Astrocyte (in vitro differentiated cells and primary cell): ENCODE data around the gene SORT1. TPM values are rescaled to one million over a fixed set of nuclear protein-coding genes. Genes with fewer than 3 reads are reported as not detected.

Experiments
- DNase-seq: peaks from one replicate; pipeline ENCODE4 v3.0.0-alpha.2; 2010; ENCODE audit warnings: low read depth
- FAIRE-seq: peaks from 2 replicates; lab custom pipeline; 2011; peaks lifted over from hg19 to GRCh38; lab: Jason Lieb, UNC
- H2AFZ ChIP-seq: 2 replicates; pipeline ENCODE4 v1.6.0; 2012; ENCODE audit warnings: low read depth, low read length, inconsistent platforms
- H3K27ac ChIP-seq: 2 replicates; pipeline ENCODE4 v1.5.1; 2011; ENCODE audit warnings: low read depth, low read length, inconsistent platforms
- H3K27me3 ChIP-seq: 2 replicates; pipeline ENCODE4 v1.6.0; 2011; ENCODE audit warnings: low read length, inconsistent platforms; ENCODE audit not compliant: insufficient read depth
- H3K36me3 ChIP-seq: 2 replicates; pipeline ENCODE4 v1.5.1; 2011; ENCODE audit warnings: low read length, inconsistent platforms; ENCODE audit not compliant: insufficient read depth
- H3K4me1 ChIP-seq: 2 replicates; pipeline ENCODE4 v1.5.1; 2011; ENCODE audit warnings: low read length, inconsistent platforms; ENCODE audit not compliant: insufficient read depth
- H3K4me2 ChIP-seq: 2 replicates; pipeline ENCODE4 v1.6.0; 2012; ENCODE audit warnings: low read length, inconsistent platforms
- H3K4me3 ChIP-seq: 2 replicates; pipeline ENCODE4 v1.5.1; 2011; ENCODE audit warnings: low read depth, mild to moderate bottlenecking, low read length, inconsistent platforms; ENCODE audit not compliant: insufficient read depth
- H3K79me2 ChIP-seq: 2 replicates; pipeline ENCODE4 v1.6.0; 2012; ENCODE audit warnings: mild to moderate bottlenecking, low read length, inconsistent platforms; ENCODE audit not compliant: insufficient read depth
- H3K9ac ChIP-seq: 2 replicates; pipeline ENCODE4 v1.6.0; 2012; ENCODE audit warnings: mild to moderate bottlenecking, low read length, inconsistent platforms
- H3K9me3 ChIP-seq: 2 replicates; pipeline ENCODE4 v1.5.1; 2012; ENCODE audit warnings: low read depth, mild to moderate bottlenecking, low read length, inconsistent platforms; ENCODE audit not compliant: insufficient read depth
- H4K20me1 ChIP-seq: 2 replicates; pipeline ENCODE4 v1.6.0; 2012; ENCODE audit warnings: low read length, inconsistent platforms; ENCODE audit not compliant: insufficient read depth
- H3K27ac Mint-ChIP-seq: one replicate; pipeline ENCODE4 v1.8.0; 2021; ENCODE audit warnings: mild to moderate bottlenecking, mixed read lengths; ENCODE audit not compliant: unreplicated experiment
- H3K27me3 Mint-ChIP-seq: one replicate; pipeline ENCODE4 v1.8.0; 2021; ENCODE audit warnings: low read depth, mixed read lengths; ENCODE audit not compliant: unreplicated experiment
- H3K36me3 Mint-ChIP-seq: one replicate; pipeline ENCODE4 v1.8.0; 2021; ENCODE audit warnings: low read depth, mixed read lengths; ENCODE audit not compliant: unreplicated experiment
- H3K4me1 Mint-ChIP-seq: one replicate; pipeline ENCODE4 v1.8.0; 2021; ENCODE audit warnings: low read depth, mixed read lengths; ENCODE audit not compliant: unreplicated experiment
- H3K4me3 Mint-ChIP-seq: one replicate; pipeline ENCODE4 v1.8.0; 2021; ENCODE audit warnings: mild to moderate bottlenecking, moderate library complexity, mixed read lengths; ENCODE audit not compliant: unreplicated experiment
- H3K9me3 Mint-ChIP-seq: one replicate; pipeline ENCODE4 v1.8.0; 2021; ENCODE audit warnings: mild to moderate bottlenecking, mixed read lengths; ENCODE audit not compliant: unreplicated experiment
- EZH2 ChIP-seq: IDR thresholded peaks from 2 replicates; pipeline ENCODE4 v1.6.1; 2012; ENCODE audit warnings: mild to moderate bottlenecking, low read length, inconsistent platforms; ENCODE audit not compliant: insufficient read depth
- total RNA-seq: library from RNA; stranded (reverse); gene quantifications from 2 replicates; pipeline ENCODE4 v1.2.1, GENCODE V29; 2021
- TF ChIP-seq, protein P1 (sequence below): IDR thresholded peaks from 2 replicates; pipeline ENCODE4 v1.5.1; 2011; ENCODE audit warnings: low read depth, mild to moderate bottlenecking, inconsistent platforms, low read length, moderate library complexity; ENCODE audit not compliant: insufficient read depth

Gene SORT1
- total RNA-seq, 1 donor from 2014 or later = 135 TPM

DNA sequence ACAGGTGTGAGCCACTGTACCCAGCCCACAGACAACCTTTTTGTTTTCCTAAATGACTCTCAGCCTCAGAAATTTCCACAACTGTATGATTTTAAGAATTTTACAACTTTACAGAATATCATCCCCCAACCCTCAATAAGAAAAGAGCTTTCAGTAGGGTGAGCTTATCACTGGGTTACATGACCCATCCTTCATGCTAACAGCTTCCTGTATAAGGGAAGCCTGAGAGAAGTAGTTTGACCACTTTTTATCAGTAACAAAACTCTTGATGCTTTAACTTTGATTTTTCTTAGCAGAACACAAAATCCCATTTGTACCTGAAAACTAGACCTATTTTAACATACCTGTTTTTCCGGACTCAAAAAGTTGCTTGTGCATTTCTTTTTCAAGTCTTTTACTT, 81.2 kb downstream of the SORT1 start:
- no peaks in the 10 kb centered on the region for H3K9me3 ChIP-seq
- Mint-ChIP-seq H3K4me3 (no peak overlapping the region), H3K27ac (no peak overlapping the region), H3K4me1 (no peaks in the 10 kb centered on the region), H3K36me3 (peaks cover 42% of the 10 kb centered on the region), H3K9me3 (peaks cover 2% of the 10 kb centered on the region), H3K27me3 (no peaks in the 10 kb centered on the region)
- H3K27ac ChIP-seq = no peak overlapping the region
- DNase-seq (no peak), FAIRE-seq (no peak)
- TF ChIP-seq, protein P1, sequence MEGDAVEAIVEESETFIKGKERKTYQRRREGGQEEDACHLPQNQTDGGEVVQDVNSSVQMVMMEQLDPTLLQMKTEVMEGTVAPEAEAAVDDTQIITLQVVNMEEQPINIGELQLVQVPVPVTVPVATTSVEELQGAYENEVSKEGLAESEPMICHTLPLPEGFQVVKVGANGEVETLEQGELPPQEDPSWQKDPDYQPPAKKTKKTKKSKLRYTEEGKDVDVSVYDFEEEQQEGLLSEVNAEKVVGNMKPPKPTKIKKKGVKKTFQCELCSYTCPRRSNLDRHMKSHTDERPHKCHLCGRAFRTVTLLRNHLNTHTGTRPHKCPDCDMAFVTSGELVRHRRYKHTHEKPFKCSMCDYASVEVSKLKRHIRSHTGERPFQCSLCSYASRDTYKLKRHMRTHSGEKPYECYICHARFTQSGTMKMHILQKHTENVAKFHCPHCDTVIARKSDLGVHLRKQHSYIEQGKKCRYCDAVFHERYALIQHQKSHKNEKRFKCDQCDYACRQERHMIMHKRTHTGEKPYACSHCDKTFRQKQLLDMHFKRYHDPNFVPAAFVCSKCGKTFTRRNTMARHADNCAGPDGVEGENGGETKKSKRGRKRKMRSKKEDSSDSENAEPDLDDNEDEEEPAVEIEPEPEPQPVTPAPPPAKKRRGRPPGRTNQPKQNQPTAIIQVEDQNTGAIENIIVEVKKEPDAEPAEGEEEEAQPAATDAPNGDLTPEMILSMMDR = no peak
- no peak for TF ChIP-seq EZH2
- no peaks in the 10 kb centered on the region for H3K4me1 ChIP-seq
- no peaks in the 10 kb centered on the region for H3K27me3 ChIP-seq
- H3K9ac ChIP-seq = no peak overlapping the region
- no peak overlapping the region for H3K4me2 ChIP-seq
- no peak overlapping the region for H2AFZ ChIP-seq
- no peaks in the 10 kb centered on the region for H3K79me2 ChIP-seq
- peaks cover 16% of the 10 kb centered on the region for H3K36me3 ChIP-seq
- no peak overlapping the region for H3K4me3 ChIP-seq
- H4K20me1 ChIP-seq = no peaks in the 10 kb centered on the region

DNA sequence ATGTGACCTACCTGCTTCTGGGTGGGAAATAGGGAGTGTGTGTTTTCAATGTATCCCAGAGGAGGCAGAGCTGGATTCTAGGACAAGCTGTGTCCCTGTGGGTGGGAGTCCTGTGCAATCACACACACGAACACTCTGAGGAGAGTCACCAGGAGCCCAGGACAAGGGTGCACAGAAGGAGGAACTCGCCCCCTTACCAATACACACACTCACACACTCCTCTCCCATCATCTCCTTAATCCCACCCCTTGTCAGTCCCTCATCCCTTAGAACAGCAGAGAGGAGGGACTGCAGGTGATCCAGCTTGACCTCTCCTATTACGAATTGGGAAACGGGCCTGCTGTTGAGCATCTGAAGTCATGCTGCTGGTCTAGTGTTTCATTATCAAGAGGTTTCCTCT, 82.4 kb downstream of the SORT1 start:
- Mint-ChIP-seq H3K4me1 (no peaks in the 10 kb centered on the region), H3K4me3 (no peak overlapping the region), H3K27me3 (no peaks in the 10 kb centered on the region), H3K36me3 (peaks cover 39% of the 10 kb centered on the region), H3K9me3 (peaks cover 2% of the 10 kb centered on the region), H3K27ac (no peak overlapping the region)
- Histone ChIP-seq H3K4me3 (no peak overlapping the region), H3K79me2 (no peaks in the 10 kb centered on the region), H4K20me1 (no peaks in the 10 kb centered on the region), H3K4me1 (no peaks in the 10 kb centered on the region), H3K4me2 (no peak overlapping the region), H3K9me3 (no peaks in the 10 kb centered on the region), H3K27me3 (no peaks in the 10 kb centered on the region), H2AFZ (no peak overlapping the region), H3K9ac (no peak overlapping the region), H3K36me3 (peaks cover 12% of the 10 kb centered on the region), H3K27ac (no peak overlapping the region)
- FAIRE-seq = no peak
- no peak for TF ChIP-seq EZH2
- TF ChIP-seq, protein P1 = no peak
- no peak for DNase-seq

GRCh38 chr1:109314795-109315194, 82.9 kb downstream of the SORT1 start:
- Mint-ChIP-seq H3K4me1 (no peaks in the 10 kb centered on the region), H3K36me3 (peaks cover 35% of the 10 kb centered on the region)
- peaks cover 12% of the 10 kb centered on the region for H3K36me3 ChIP-seq

More at GRCh38 chr1:109314795-109315194, 82.9 kb downstream of the SORT1 start:
- FAIRE-seq (no peak), DNase-seq (no peak)
- H3K79me2 ChIP-seq = no peaks in the 10 kb centered on the region
- peaks cover 2% of the 10 kb centered on the region for H3K9me3 Mint-ChIP-seq
- no peak overlapping the region for H3K27ac Mint-ChIP-seq
- TF ChIP-seq, protein P1 = no peak
- no peak for TF ChIP-seq EZH2
- no peaks in the 10 kb centered on the region for H3K9me3 ChIP-seq
- H3K4me2 ChIP-seq = no peak overlapping the region
- H2AFZ ChIP-seq = no peak overlapping the region
- H3K9ac ChIP-seq = no peak overlapping the region
- H3K27me3 Mint-ChIP-seq = no peaks in the 10 kb centered on the region
- H3K27me3 ChIP-seq = no peaks in the 10 kb centered on the region
- no peaks in the 10 kb centered on the region for H3K4me1 ChIP-seq
- H4K20me1 ChIP-seq = no peaks in the 10 kb centered on the region
- H3K4me3 ChIP-seq = no peak overlapping the region
- H3K4me3 Mint-ChIP-seq = no peak overlapping the region
- no peak overlapping the region for H3K27ac ChIP-seq
